NB4 (cell line): Measurements from ENCODE around the gene SDR42E2.

Experiments used
- CTCF ChIP-seq: IDR thresholded peaks from one replicate; pipeline ENCODE4 v1.5.1; 2012; ENCODE audit warnings: low read depth, low read length
- MAX ChIP-seq: IDR thresholded peaks from 2 replicates; pipeline ENCODE4 v1.6.1; 2011; ENCODE audit warnings: low read depth, low read length
- POLR2A ChIP-seq: IDR thresholded peaks from 2 replicates; pipeline ENCODE4 v1.6.1; 2011; ENCODE audit warnings: mild to moderate bottlenecking; ENCODE audit not compliant: insufficient read length; ENCODE audit errors: extremely low read depth

- no peak for TF ChIP-seq CTCF
- no peak for TF ChIP-seq POLR2A
- TF ChIP-seq MAX, result no peak
Measured at GRCh38 chr16:22161401-22161800, 905 bp upstream of the SDR42E2 start.
